HG03103 (cell line): Measurements from ENCODE around the gene DPF3.

Experiments
- ATAC-seq: cut with Tn5 transposase; IDR thresholded peaks from one replicate; pipeline ENCODE4 v1.9.1; 2021; ENCODE audit warnings: low read depth; ENCODE audit not compliant: unreplicated experiment

DPF3 gene

GRCh38 chr14:72726444-72726843, 167.5 kb downstream of the DPF3 start:
- no peak for ATAC-seq

GRCh38 chr14:72723858-72724530, 169.9 kb downstream of the DPF3 start:
- ATAC-seq, result no peak

- no peak for ATAC-seq
Observed at GRCh38 chr14:72722201-72722785, 171.6 kb downstream of the DPF3 start.

- no peak for ATAC-seq
Observed at GRCh38 chr14:72721083-72721482, 172.8 kb downstream of the DPF3 start.

- ATAC-seq, result no peak
Observed at GRCh38 chr14:72717220-72717619, 176.7 kb downstream of the DPF3 start.

GRCh38 chr14:72716476-72716875, 177.4 kb downstream of the DPF3 start:
- no peak for ATAC-seq

- ATAC-seq, result no peak
Observed at GRCh38 chr14:72715850-72716228, 178.1 kb downstream of the DPF3 start.

- no peak for ATAC-seq
Observed at GRCh38 chr14:72715215-72715849, 178.6 kb downstream of the DPF3 start.

- ATAC-seq, result no peak
Observed at GRCh38 chr14:72714871-72715214, 179.1 kb downstream of the DPF3 start.

- ATAC-seq, result no peak
Observed at GRCh38 chr14:72714094-72714493, 179.8 kb downstream of the DPF3 start.

GRCh38 chr14:72711936-72712335, 182.0 kb downstream of the DPF3 start:
- ATAC-seq, result no peak

GRCh38 chr14:72709916-72710611, 183.8 kb downstream of the DPF3 start:
- ATAC-seq, result no peak

- ATAC-seq, result no peak
Observed at GRCh38 chr14:72708708-72709475, 185.0 kb downstream of the DPF3 start.

- ATAC-seq, result no peak
Observed at GRCh38 chr14:72708222-72708621, 185.7 kb downstream of the DPF3 start.

GRCh38 chr14:72706485-72706884, 187.4 kb downstream of the DPF3 start:
- ATAC-seq, result no peak

GRCh38 chr14:72704502-72704901, 189.4 kb downstream of the DPF3 start:
- ATAC-seq, result no peak

GRCh38 chr14:72701605-72702004, 192.3 kb downstream of the DPF3 start:
- ATAC-seq, result no peak

- ATAC-seq, result no peak
Observed at GRCh38 chr14:72701237-72701565, 192.7 kb downstream of the DPF3 start.

GRCh38 chr14:72700338-72701236, 193.3 kb downstream of the DPF3 start:
- ATAC-seq, result no peak

GRCh38 chr14:72699852-72700257, 194.0 kb downstream of the DPF3 start:
- ATAC-seq, result no peak
